GM12878 (cell line): ENCODE results near the gene SAMD1. TPM values are rescaled to one million over a fixed set of nuclear protein-coding genes. Genes with fewer than 3 reads are reported as not detected.
A peak's percentile ranks its signal among the peaks of the same experiment; 100 is the strongest.

ENCODE experiments used
- CBX5 ChIP-seq: sonication (generic); IDR thresholded peaks from 2 replicates; pipeline ENCODE4 v1.6.1; 2016; ENCODE audit warnings: low read depth, moderate library complexity, mild to moderate bottlenecking, inconsistent platforms
- CREB1 ChIP-seq: IDR thresholded peaks from 2 replicates; pipeline ENCODE4 v1.6.1; 2012; ENCODE audit warnings: low read depth, mild to moderate bottlenecking, inconsistent platforms
- ETV6 ChIP-seq, 2 experiments: fragments of 450-650 bp in 1 of 2; IDR thresholded peaks in 1 of 2; conservative IDR thresholded peaks in 1 of 2; 2 replicates each; pipeline ENCODE4 v1.6.1; 2014; ENCODE audit warnings: antibody characterized with exemption in 1 of 2, borderline replicate concordance in 1 of 2, low read depth in 1 of 2, mild to moderate bottlenecking in 1 of 2, moderate library complexity in 1 of 2
- FOS ChIP-seq: IDR thresholded peaks from 3 replicates; pipeline ENCODE4 v1.6.1; 2011; ENCODE audit warnings: borderline replicate concordance; ENCODE audit not compliant: insufficient read length; ENCODE audit errors: extremely low read depth
- FOXK2 ChIP-seq: fragments of 450-650 bp; IDR thresholded peaks from 2 replicates; pipeline ENCODE4 v1.6.1; 2017; ENCODE audit warnings: mild to moderate bottlenecking, moderate library complexity
- GATAD2B ChIP-seq: fragments of 450-650 bp; conservative IDR thresholded peaks from 2 replicates; pipeline ENCODE4 v1.6.1; 2017; ENCODE audit warnings: low read depth, mild to moderate bottlenecking, moderate library complexity
- HDAC6 ChIP-seq: fragments of 200-600 bp; sonication (generic); IDR thresholded peaks from one replicate; pipeline ENCODE4 v1.8.0; 2017; ENCODE audit warnings: antibody characterized with exemption; ENCODE audit not compliant: unreplicated experiment
- PAX5 ChIP-seq: IDR thresholded peaks from 2 replicates; pipeline ENCODE4 v1.6.1; 2011; ENCODE audit warnings: low read depth, low read length, borderline replicate concordance
- POLR2AphosphoS2 ChIP-seq: IDR thresholded peaks from 2 replicates; pipeline ENCODE4 v1.6.1; 2011; ENCODE audit warnings: low read depth, mild to moderate bottlenecking, low read length, improper control_type of control experiment, moderate library complexity
- RB1 ChIP-seq: fragments of 450-650 bp; formaldehyde crosslinking; IDR thresholded peaks from 2 replicates; pipeline ENCODE4 v1.6.1; 2017; ENCODE audit warnings: mild to moderate bottlenecking, borderline replicate concordance
- SIN3A ChIP-seq: IDR thresholded peaks from 2 replicates; pipeline ENCODE4 v1.6.1; 2012; ENCODE audit warnings: low read depth, low read length, improper control_type of control experiment
- SP1 ChIP-seq: IDR thresholded peaks from one replicate; pipeline ENCODE4 v1.6.1; 2011; ENCODE audit warnings: low read depth, low read length
- TCF12 ChIP-seq: IDR thresholded peaks from 2 replicates; pipeline ENCODE4 v1.6.1; 2011; ENCODE audit warnings: low read depth, mild to moderate bottlenecking, low read length
- polyA plus RNA-seq, 11 experiments: library from polyadenylated mRNA; depleted of rRNA in 4 of 11; unstranded in 6 of 11; stranded (reverse) in 5 of 11; fragments of >200 nt; fragmentation: Nextera tagmentation in 4 of 11; fragmentation: Illumina TruSeq in 1 of 11; extraction: Ambion mirVana in 4 of 11; extraction: Trizol in 1 of 11; gene quantifications; 1 replicate in 1 of 11; 2 replicates in 10 of 11; pipeline versions ENCODE4 v1.2.1 to v1.2.3, GENCODE V29; 2011 to 2016; ENCODE audit warnings: inconsistent platforms in 2 of 11, missing spikeins in 2 of 11, low read depth in 1 of 11
- total RNA-seq, 4 experiments: library from RNA; depleted of rRNA in 3 of 4; stranded (reverse); fragments of >200 nt in 3 of 4; fragmentation: Illumina TruSeq in 1 of 4; extraction: Trizol in 1 of 4; gene quantifications; 2 replicates each; pipeline versions ENCODE4 v1.2.1 to v1.2.3, GENCODE V29; 2013 to 2021
- TF ChIP-seq, protein P1 (sequence below): IDR thresholded peaks from 2 replicates; pipeline ENCODE4 v1.6.1; 2011; ENCODE audit warnings: borderline replicate concordance, low read depth, mild to moderate bottlenecking, moderate library complexity, low read length; ENCODE audit not compliant: insufficient read depth, poor library complexity, severe bottlenecking
- TF ChIP-seq, protein P2 (sequence below): fragments of 450-650 bp; IDR thresholded peaks from 2 replicates; pipeline ENCODE4 v1.6.1; 2018; ENCODE audit warnings: mild to moderate bottlenecking, low read depth, moderate library complexity; ENCODE audit not compliant: partially characterized antibody
- TF ChIP-seq, protein P3 (sequence below): fragments of 450-650 bp; IDR thresholded peaks from 2 replicates; pipeline ENCODE4 v1.6.1; 2017; ENCODE audit warnings: low read depth, mild to moderate bottlenecking, moderate library complexity
- TF ChIP-seq, protein P4 (sequence below): fragments of 450-650 bp; IDR thresholded peaks from 2 replicates; pipeline ENCODE4 v1.6.1; 2018; ENCODE audit warnings: borderline replicate concordance, mild to moderate bottlenecking; ENCODE audit not compliant: partially characterized antibody
- TF ChIP-seq, protein P5 (sequence below): IDR thresholded peaks from 2 replicates; pipeline ENCODE4 v1.6.1; 2012; ENCODE audit warnings: low read length, inconsistent platforms

The SAMD1 gene
- total and polyA plus RNA-seq, 10 of the 15 experiments (the other 5 are each of a cell fraction or from before 2014, with no cell fraction given): 3.0 to 71.7 (median 19.3) TPM

DNA sequence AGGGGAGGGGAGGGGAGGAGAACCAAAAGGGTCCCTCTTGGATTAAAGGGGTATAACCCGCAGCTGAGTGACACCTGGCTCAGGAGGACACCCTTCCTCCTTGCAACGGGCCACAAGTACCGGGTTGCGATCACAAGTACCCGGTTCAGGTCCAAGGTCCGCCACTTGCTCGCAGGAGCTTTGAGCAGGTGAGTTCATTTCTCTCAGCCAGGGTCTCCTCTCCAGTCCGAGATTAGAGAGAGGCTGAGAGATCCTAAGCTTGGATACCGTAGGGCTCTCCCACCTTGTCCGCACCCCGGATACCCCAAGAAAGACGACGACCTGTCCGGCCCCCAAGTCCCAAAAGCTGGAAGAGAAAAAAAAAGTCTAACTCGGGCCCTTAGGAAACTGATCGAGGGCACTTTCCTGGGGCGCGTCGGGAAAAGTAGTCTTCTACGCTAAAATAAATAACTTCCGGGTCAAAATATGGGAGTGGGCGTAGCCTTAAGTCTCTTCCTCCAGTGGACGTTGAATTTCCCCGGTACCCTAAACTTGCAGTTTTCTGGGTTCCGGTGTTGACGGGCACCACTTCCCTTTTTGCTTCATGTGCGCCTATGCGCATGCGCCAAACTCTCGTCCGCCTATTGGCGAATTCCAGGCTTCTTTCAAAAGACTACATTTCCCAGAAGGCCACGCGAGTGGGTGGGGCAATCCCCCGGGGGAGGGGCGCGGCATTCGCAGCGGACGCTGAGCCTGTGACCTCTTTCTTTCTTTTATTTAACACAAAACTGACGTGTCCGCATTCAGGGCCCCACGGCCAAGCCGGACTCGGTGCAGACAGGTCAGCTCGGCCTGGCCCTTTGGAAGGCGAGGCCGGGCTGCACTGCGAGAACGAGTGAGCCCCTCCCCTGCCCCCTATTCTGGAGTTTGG is 9.4 kb downstream of the SAMD1 start (continued):
- TF ChIP-seq, protein P1, sequence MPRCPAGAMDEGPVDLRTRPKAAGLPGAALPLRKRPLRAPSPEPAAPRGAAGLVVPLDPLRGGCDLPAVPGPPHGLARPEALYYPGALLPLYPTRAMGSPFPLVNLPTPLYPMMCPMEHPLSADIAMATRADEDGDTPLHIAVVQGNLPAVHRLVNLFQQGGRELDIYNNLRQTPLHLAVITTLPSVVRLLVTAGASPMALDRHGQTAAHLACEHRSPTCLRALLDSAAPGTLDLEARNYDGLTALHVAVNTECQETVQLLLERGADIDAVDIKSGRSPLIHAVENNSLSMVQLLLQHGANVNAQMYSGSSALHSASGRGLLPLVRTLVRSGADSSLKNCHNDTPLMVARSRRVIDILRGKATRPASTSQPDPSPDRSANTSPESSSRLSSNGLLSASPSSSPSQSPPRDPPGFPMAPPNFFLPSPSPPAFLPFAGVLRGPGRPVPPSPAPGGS: no peak
- no peak for TF ChIP-seq ETV6 (conservative IDR thresholded peaks at IDR 0.05 in 1 of 2, IDR thresholded peaks at IDR 0.05 in 1 of 2; ENCODE audit: borderline replicate concordance in 1 of 2, low read depth in 1 of 2)
- TF ChIP-seq TCF12: no peak
- TF ChIP-seq, protein P2, sequence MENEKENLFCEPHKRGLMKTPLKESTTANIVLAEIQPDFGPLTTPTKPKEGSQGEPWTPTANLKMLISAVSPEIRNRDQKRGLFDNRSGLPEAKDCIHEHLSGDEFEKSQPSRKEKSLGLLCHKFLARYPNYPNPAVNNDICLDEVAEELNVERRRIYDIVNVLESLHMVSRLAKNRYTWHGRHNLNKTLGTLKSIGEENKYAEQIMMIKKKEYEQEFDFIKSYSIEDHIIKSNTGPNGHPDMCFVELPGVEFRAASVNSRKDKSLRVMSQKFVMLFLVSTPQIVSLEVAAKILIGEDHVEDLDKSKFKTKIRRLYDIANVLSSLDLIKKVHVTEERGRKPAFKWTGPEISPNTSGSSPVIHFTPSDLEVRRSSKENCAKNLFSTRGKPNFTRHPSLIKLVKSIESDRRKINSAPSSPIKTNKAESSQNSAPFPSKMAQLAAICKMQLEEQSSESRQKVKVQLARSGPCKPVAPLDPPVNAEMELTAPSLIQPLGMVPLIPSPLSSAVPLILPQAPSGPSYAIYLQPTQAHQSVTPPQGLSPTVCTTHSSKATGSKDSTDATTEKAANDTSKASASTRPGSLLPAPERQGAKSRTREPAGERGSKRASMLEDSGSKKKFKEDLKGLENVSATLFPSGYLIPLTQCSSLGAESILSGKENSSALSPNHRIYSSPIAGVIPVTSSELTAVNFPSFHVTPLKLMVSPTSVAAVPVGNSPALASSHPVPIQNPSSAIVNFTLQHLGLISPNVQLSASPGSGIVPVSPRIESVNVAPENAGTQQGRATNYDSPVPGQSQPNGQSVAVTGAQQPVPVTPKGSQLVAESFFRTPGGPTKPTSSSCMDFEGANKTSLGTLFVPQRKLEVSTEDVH: peak; percentile 87
- no peak for TF ChIP-seq HDAC6
- TF ChIP-seq, protein P3, sequence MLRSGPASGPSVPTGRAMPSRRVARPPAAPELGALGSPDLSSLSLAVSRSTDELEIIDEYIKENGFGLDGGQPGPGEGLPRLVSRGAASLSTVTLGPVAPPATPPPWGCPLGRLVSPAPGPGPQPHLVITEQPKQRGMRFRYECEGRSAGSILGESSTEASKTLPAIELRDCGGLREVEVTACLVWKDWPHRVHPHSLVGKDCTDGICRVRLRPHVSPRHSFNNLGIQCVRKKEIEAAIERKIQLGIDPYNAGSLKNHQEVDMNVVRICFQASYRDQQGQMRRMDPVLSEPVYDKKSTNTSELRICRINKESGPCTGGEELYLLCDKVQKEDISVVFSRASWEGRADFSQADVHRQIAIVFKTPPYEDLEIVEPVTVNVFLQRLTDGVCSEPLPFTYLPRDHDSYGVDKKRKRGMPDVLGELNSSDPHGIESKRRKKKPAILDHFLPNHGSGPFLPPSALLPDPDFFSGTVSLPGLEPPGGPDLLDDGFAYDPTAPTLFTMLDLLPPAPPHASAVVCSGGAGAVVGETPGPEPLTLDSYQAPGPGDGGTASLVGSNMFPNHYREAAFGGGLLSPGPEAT: peak; percentile 41; the same call in 1 of the 2 replicates
- TF ChIP-seq SP1: peak; percentile 75
- no peak for TF ChIP-seq FOS
- peak; percentile 88 for TF ChIP-seq CREB1
- TF ChIP-seq GATAD2B: no peak
- peak; percentile 46; the same call in 1 of the 2 replicates for TF ChIP-seq FOXK2
- TF ChIP-seq RB1: peak; percentile 62; the same call in 1 of the 2 replicates
- 0 out of 2 replicates have a peak, but pooled peaks have one; percentile 38 for TF ChIP-seq CBX5
- TF ChIP-seq, protein P4, sequence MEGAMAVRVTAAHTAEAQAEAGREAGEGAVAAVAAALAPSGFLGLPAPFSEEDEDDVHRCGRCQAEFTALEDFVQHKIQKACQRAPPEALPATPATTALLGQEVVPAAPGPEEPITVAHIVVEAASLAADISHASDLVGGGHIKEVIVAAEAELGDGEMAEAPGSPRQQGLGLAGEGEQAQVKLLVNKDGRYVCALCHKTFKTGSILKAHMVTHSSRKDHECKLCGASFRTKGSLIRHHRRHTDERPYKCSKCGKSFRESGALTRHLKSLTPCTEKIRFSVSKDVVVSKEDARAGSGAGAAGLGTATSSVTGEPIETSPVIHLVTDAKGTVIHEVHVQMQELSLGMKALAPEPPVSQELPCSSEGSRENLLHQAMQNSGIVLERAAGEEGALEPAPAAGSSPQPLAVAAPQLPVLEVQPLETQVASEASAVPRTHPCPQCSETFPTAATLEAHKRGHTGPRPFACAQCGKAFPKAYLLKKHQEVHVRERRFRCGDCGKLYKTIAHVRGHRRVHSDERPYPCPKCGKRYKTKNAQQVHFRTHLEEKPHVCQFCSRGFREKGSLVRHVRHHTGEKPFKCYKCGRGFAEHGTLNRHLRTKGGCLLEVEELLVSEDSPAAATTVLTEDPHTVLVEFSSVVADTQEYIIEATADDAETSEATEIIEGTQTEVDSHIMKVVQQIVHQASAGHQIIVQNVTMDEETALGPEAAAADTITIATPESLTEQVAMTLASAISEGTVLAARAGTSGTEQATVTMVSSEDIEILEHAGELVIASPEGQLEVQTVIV: peak; percentile 37
- TF ChIP-seq, protein P5, sequence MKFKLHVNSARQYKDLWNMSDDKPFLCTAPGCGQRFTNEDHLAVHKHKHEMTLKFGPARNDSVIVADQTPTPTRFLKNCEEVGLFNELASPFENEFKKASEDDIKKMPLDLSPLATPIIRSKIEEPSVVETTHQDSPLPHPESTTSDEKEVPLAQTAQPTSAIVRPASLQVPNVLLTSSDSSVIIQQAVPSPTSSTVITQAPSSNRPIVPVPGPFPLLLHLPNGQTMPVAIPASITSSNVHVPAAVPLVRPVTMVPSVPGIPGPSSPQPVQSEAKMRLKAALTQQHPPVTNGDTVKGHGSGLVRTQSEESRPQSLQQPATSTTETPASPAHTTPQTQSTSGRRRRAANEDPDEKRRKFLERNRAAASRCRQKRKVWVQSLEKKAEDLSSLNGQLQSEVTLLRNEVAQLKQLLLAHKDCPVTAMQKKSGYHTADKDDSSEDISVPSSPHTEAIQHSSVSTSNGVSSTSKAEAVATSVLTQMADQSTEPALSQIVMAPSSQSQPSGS: no peak
- TF ChIP-seq PAX5: 0 out of 2 replicates have a peak, but pooled peaks have one; percentile 6
- TF ChIP-seq SIN3A: peak; percentile 59
- TF ChIP-seq POLR2AphosphoS2: peak; percentile 77
